H9 (cell line): ENCODE data around the gene BIRC3. TPM values are rescaled to one million over a fixed set of nuclear protein-coding genes. Genes with fewer than 3 reads are reported as not detected.

ENCODE experiments used
- DNase-seq: peaks from one replicate; pipeline ENCODE4 v3.0.0-alpha.2; 2017
- H2AFZ ChIP-seq: one replicate; pipeline ENCODE4 v1.6.1; 2013; ENCODE audit warnings: mild to moderate bottlenecking, low read length, control low read depth, moderate library complexity
- H2AK5ac ChIP-seq: 2 replicates; pipeline ENCODE4 v1.6.1; 2013; ENCODE audit warnings: low read length, control low read depth, mixed read lengths; ENCODE audit not compliant: insufficient read length
- H2BK120ac ChIP-seq: one replicate; pipeline ENCODE4 v1.6.1; 2013; ENCODE audit warnings: low read depth, mild to moderate bottlenecking, low read length, control low read depth, inconsistent platforms; ENCODE audit not compliant: poor library complexity, severe bottlenecking
- H2BK12ac ChIP-seq: 2 replicates; pipeline ENCODE4 v1.6.1; 2013; ENCODE audit warnings: low read length, control low read depth, mixed read lengths, low read depth; ENCODE audit not compliant: insufficient read length
- H2BK15ac ChIP-seq: 2 replicates; pipeline ENCODE4 v1.6.1; 2013; ENCODE audit warnings: low read depth, low read length, control low read depth
- H2BK20ac ChIP-seq: one replicate; pipeline ENCODE4 v1.6.1; 2013; ENCODE audit warnings: low read depth, mild to moderate bottlenecking, low read length, control low read depth, inconsistent platforms; ENCODE audit not compliant: poor library complexity, severe bottlenecking
- H2BK5ac ChIP-seq: 2 replicates; pipeline ENCODE4 v1.6.1; 2013; ENCODE audit warnings: low read length, control low read depth, mixed read lengths; ENCODE audit not compliant: insufficient read length
- H3K14ac ChIP-seq: 2 replicates; pipeline ENCODE4 v1.6.1; 2013; ENCODE audit warnings: low read length, control low read depth; ENCODE audit not compliant: insufficient read depth
- H3K18ac ChIP-seq: 2 replicates; pipeline ENCODE4 v1.6.1; 2013; ENCODE audit warnings: low read depth, mild to moderate bottlenecking, mixed read lengths, low read length, control low read depth; ENCODE audit not compliant: insufficient read length
- H3K23ac ChIP-seq: 2 replicates; pipeline ENCODE4 v1.6.1; 2013; ENCODE audit warnings: low read length, control low read depth, mixed read lengths, low read depth; ENCODE audit not compliant: insufficient read length
- H3K23me2 ChIP-seq: 2 replicates; pipeline ENCODE4 v1.6.1; 2013; ENCODE audit warnings: low read depth, mild to moderate bottlenecking, mixed read lengths, low read length, control low read depth; ENCODE audit not compliant: insufficient read length, poor library complexity, severe bottlenecking
- H3K27ac ChIP-seq: 2 replicates; pipeline ENCODE4 v1.5.1; 2013; ENCODE audit warnings: low read length, control low read depth, mixed read lengths, low read depth; ENCODE audit not compliant: insufficient read length
- H3K27me3 ChIP-seq: 2 replicates; pipeline ENCODE4 v1.6.1; 2013; ENCODE audit warnings: low read length, control low read depth, inconsistent platforms; ENCODE audit not compliant: insufficient read depth
- H3K4ac ChIP-seq: 2 replicates; pipeline ENCODE4 v1.6.1; 2013; ENCODE audit warnings: low read depth, mild to moderate bottlenecking, control low read depth, inconsistent platforms, low read length, moderate library complexity
- H3K4me1 ChIP-seq: 2 replicates; pipeline ENCODE4 v1.6.1; 2013; ENCODE audit warnings: low read length, control low read depth, inconsistent platforms; ENCODE audit not compliant: insufficient read depth
- H3K4me2 ChIP-seq: 2 replicates; pipeline ENCODE4 v1.6.1; 2013; ENCODE audit warnings: low read length, control low read depth, mixed read lengths; ENCODE audit not compliant: insufficient read length, insufficient read depth
- H3K56ac ChIP-seq: 2 replicates; pipeline ENCODE4 v1.6.1; 2013; ENCODE audit warnings: low read depth, mild to moderate bottlenecking, mixed read lengths, low read length, control low read depth; ENCODE audit not compliant: insufficient read length
- H3K79me1 ChIP-seq: 2 replicates; pipeline ENCODE4 v1.6.1; 2013; ENCODE audit warnings: low read depth, mild to moderate bottlenecking, moderate library complexity, low read length, control low read depth, inconsistent platforms; ENCODE audit not compliant: insufficient read depth, poor library complexity, severe bottlenecking
- H3K79me2 ChIP-seq: 2 replicates; pipeline ENCODE4 v1.6.1; 2013; ENCODE audit warnings: low read length, control low read depth, inconsistent platforms; ENCODE audit not compliant: insufficient read depth
- H3K9ac ChIP-seq: 2 replicates; pipeline ENCODE4 v1.6.1; 2013; ENCODE audit warnings: low read length, control low read depth, mixed read lengths; ENCODE audit not compliant: insufficient read length; ENCODE audit errors: extremely low read depth
- H3K9me3 ChIP-seq: one replicate; pipeline ENCODE4 v1.6.1; 2013; ENCODE audit warnings: low read depth, low read length, inconsistent platforms; ENCODE audit not compliant: control insufficient read depth
- H3T11ph ChIP-seq: one replicate; pipeline ENCODE4 v1.6.1; 2013; ENCODE audit warnings: mild to moderate bottlenecking, low read length, control low read depth, inconsistent platforms
- H4K20me1 ChIP-seq: one replicate; pipeline ENCODE4 v1.6.1; 2013; ENCODE audit not compliant: control insufficient read depth, insufficient read length, insufficient read depth
- H4K5ac ChIP-seq: 2 replicates; pipeline ENCODE4 v1.6.1; 2013; ENCODE audit warnings: low read depth, mild to moderate bottlenecking, mixed read lengths, low read length, control low read depth; ENCODE audit not compliant: insufficient read length
- H4K8ac ChIP-seq: replicated peaks from 2 replicates; pipeline ENCODE4 v1.6.1; 2013; ENCODE audit warnings: low read length, control low read depth, mixed read lengths, low read depth; ENCODE audit not compliant: insufficient read length
- H4K91ac ChIP-seq: 2 replicates; pipeline ENCODE4 v1.6.1; 2013; ENCODE audit warnings: low read depth, mild to moderate bottlenecking, moderate library complexity, mixed read lengths, low read length, control low read depth; ENCODE audit not compliant: insufficient read length
- H3K27ac Mint-ChIP-seq, 3 experiments: 2 replicates in 2 of 3; 3 replicates in 1 of 3; pipeline ENCODE4 v1.8.0; 2020 to 2021; ENCODE audit warnings: mixed read lengths in 3 of 3, mild to moderate bottlenecking in 1 of 3, moderate library complexity in 1 of 3
- H3K27me3 Mint-ChIP-seq: 2 replicates; pipeline ENCODE4 v1.8.0; 2021; ENCODE audit warnings: low read depth, mild to moderate bottlenecking, moderate library complexity, mixed read lengths
- H3K36me3 Mint-ChIP-seq, 3 experiments: 2 replicates in 2 of 3; 3 replicates in 1 of 3; pipeline ENCODE4 v1.8.0; 2020 to 2021; ENCODE audit warnings: low read depth in 3 of 3, mixed read lengths in 3 of 3; ENCODE audit not compliant: insufficient read depth in 1 of 3
- H3K4me1 Mint-ChIP-seq, 2 experiments: 2 replicates each; pipeline ENCODE4 v1.8.0; 2020; ENCODE audit warnings: mixed read lengths in 2 of 2
- H3K4me3 Mint-ChIP-seq, 2 experiments: 2 replicates in 1 of 2; 3 replicates in 1 of 2; pipeline ENCODE4 v1.8.0; 2020 to 2021; ENCODE audit warnings: mild to moderate bottlenecking in 2 of 2, mixed read lengths in 2 of 2, moderate library complexity in 1 of 2
- H3K9me3 Mint-ChIP-seq, 2 experiments: 2 replicates in 1 of 2; 3 replicates in 1 of 2; pipeline ENCODE4 v1.8.0; 2020; ENCODE audit warnings: mild to moderate bottlenecking in 2 of 2, mixed read lengths in 2 of 2, moderate library complexity in 1 of 2
- CTCF ChIP-seq: fragments of 200-600 bp; sonication (generic); conservative IDR thresholded peaks from 3 replicates; pipeline ENCODE4 v1.8.0; 2021; ENCODE audit warnings: antibody characterized with exemption, mild to moderate bottlenecking
- WGBS: extraction: QIAGEN DNeasy Blood & Tissue Kit; methylation state at CpG from one replicate; pipeline ENCODE4 v1.1.7; 2013; ENCODE audit warnings: missing lambda C conversion rate, low lambda C conversion rate, mixed read lengths; ENCODE audit not compliant: insufficient read length; ENCODE audit errors: extremely low coverage; 5-methylcytosine and 5-hydroxymethylcytosine counted together
- total RNA-seq: library from RNA; stranded (reverse); gene quantifications from 2 replicates; pipeline ENCODE4 v1.2.1, GENCODE V29; 2021

Gene BIRC3
- total RNA-seq, 1 experiment from 2014 or later = 0.04 TPM

- H3K79me1 ChIP-seq = no peaks in the 10 kb centered on the region
- no peak overlapping the region for H2BK15ac ChIP-seq
- H3K9ac ChIP-seq = no peak overlapping the region
- no peak overlapping the region for H3K4ac ChIP-seq
- no peak overlapping the region for H3K18ac ChIP-seq
- Mint-ChIP-seq H3K4me3 (no peak overlapping the region), H3K27ac (no peak overlapping the region), H3K4me1 (peaks cover under 1 to 2% of the 10 kb centered on the region in 2 experiments; a peak in 2 of 4 replicates), H3K9me3 (peaks cover 20 to 30% of the 10 kb centered on the region in 2 experiments), H3K36me3 (peaks cover 9 to 17% (median 10%) of the 10 kb centered on the region in 3 experiments), H3K27me3 (peaks cover 6% of the 10 kb centered on the region)
- no peak for DNase-seq
- no peak overlapping the region for H3K14ac ChIP-seq
- no peak overlapping the region for H2BK120ac ChIP-seq
- H2AK5ac ChIP-seq = no peak overlapping the region
- H4K91ac ChIP-seq = no peak overlapping the region
- no peak overlapping the region for H3K56ac ChIP-seq
- no peaks in the 10 kb centered on the region for H3K23me2 ChIP-seq
- H4K8ac ChIP-seq = no peak overlapping the region
- H3T11ph ChIP-seq = no peak overlapping the region
- H2BK12ac ChIP-seq = no peak overlapping the region
- no peak overlapping the region for H2AFZ ChIP-seq
- H3K9me3 ChIP-seq = peaks cover 11% of the 10 kb centered on the region
- no peaks in the 10 kb centered on the region for H3K79me2 ChIP-seq
- no peak overlapping the region for H3K27ac ChIP-seq
- no CpG with 5 or more reads among the region's 1 CpG for WGBS
- no peak overlapping the region for H4K5ac ChIP-seq
- no peak for TF ChIP-seq CTCF
- H3K23ac ChIP-seq = no peak overlapping the region
- no peaks in the 10 kb centered on the region for H3K27me3 ChIP-seq
- no peak overlapping the region for H3K4me2 ChIP-seq
- no peaks in the 10 kb centered on the region for H3K4me1 ChIP-seq
- H4K20me1 ChIP-seq = no peaks in the 10 kb centered on the region
- no peak overlapping the region for H2BK5ac ChIP-seq
- H2BK20ac ChIP-seq = no peak overlapping the region
Observed at GRCh38 chr11:102302241-102302640, 15.0 kb upstream of the BIRC3 start.
